OCI-LY7 (cell line): Measurements from ENCODE around the gene RAB6A. TPM values are rescaled to one million over a fixed set of nuclear protein-coding genes. Genes with fewer than 3 reads are reported as not detected.

Experiments used
- BruUV-seq: library from RNA; stranded (reverse); fragments of 400-500 nt; replicated peaks from 2 replicates; lab custom pipeline; 2021; lab: Mats Ljungman, UMichigan
- CTCF ChIA-PET: fragments of 300-600 bp; sonication (Branson Sonifier 250); formaldehyde crosslinking; loops from one replicate; lab custom pipeline; 2022; ENCODE audit warnings: antibody characterized with exemption; ENCODE audit not compliant: unreplicated experiment; lab: Charles Lee
- POLR2A ChIA-PET: fragments of 300-600 bp; sonication (Branson Sonifier 250); formaldehyde crosslinking; loops from one replicate; lab custom pipeline; 2022; ENCODE audit warnings: antibody characterized with exemption; lab: Charles Lee
- DNase-seq: peaks from one replicate; pipeline ENCODE4 v3.0.0-alpha.2; 2015; ENCODE audit warnings: low spot score
- H2AFZ ChIP-seq: fragments of 200-600 bp; sonication (generic), shearing (Covaris generic); 2 replicates; pipeline ENCODE4 v1.6.1; 2014; ENCODE audit warnings: mild to moderate bottlenecking, antibody characterized with exemption, low read length, moderate library complexity
- H3K27ac ChIP-seq: fragments of 200-600 bp; sonication (generic); 2 replicates; pipeline ENCODE4 v1.5.1; 2014; ENCODE audit warnings: mixed run types, low read depth, mild to moderate bottlenecking, moderate library complexity, low read length, inconsistent platforms; ENCODE audit not compliant: poor library complexity, severe bottlenecking
- H3K36me3 ChIP-seq: fragments of 200-600 bp; sonication (generic); 2 replicates; pipeline ENCODE4 v1.6.1; 2014; ENCODE audit warnings: mild to moderate bottlenecking, antibody characterized with exemption, low read length, moderate library complexity, mixed read lengths; ENCODE audit not compliant: insufficient read depth
- H3K4me1 ChIP-seq: fragments of 200-600 bp; sonication (generic); 2 replicates; pipeline ENCODE4 v1.5.1; 2014; ENCODE audit warnings: mild to moderate bottlenecking, low read length; ENCODE audit not compliant: insufficient read depth, poor library complexity, severe bottlenecking
- H3K4me2 ChIP-seq: fragments of 200-600 bp; sonication (generic); 2 replicates; pipeline ENCODE4 v1.6.1; 2014; ENCODE audit warnings: mild to moderate bottlenecking, low read length
- H3K4me3 ChIP-seq: fragments of 200-600 bp; sonication (generic); 2 replicates; pipeline ENCODE4 v1.5.1; 2014; ENCODE audit warnings: mild to moderate bottlenecking, low read depth, low read length; ENCODE audit not compliant: poor library complexity, severe bottlenecking
- H3K79me2 ChIP-seq: fragments of 200-600 bp; sonication (generic); 2 replicates; pipeline ENCODE4 v1.6.1; 2016; ENCODE audit warnings: low read depth, mild to moderate bottlenecking, low read length, moderate library complexity, mixed read lengths; ENCODE audit not compliant: insufficient read depth
- H3K9me2 ChIP-seq: fragments of 200-600 bp; sonication (generic); 2 replicates; pipeline ENCODE4 v1.6.1; 2016; ENCODE audit warnings: mild to moderate bottlenecking, low read length, mixed read lengths; ENCODE audit not compliant: insufficient read depth
- H3K9me3 ChIP-seq: fragments of 200-600 bp; sonication (generic); 2 replicates; pipeline ENCODE4 v1.6.1; 2014; ENCODE audit warnings: mild to moderate bottlenecking, mixed run types, low read length, mixed read lengths
- H4K20me1 ChIP-seq: fragments of 200-600 bp; sonication (generic); 2 replicates; pipeline ENCODE4 v1.6.1; 2014; ENCODE audit warnings: mild to moderate bottlenecking, antibody characterized with exemption, low read length, moderate library complexity, mixed read lengths; ENCODE audit not compliant: insufficient read depth
- EZH2phosphoT487 ChIP-seq: fragments of 200-600 bp; sonication (generic); IDR thresholded peaks from 2 replicates; pipeline ENCODE4 v1.6.1; 2018; ENCODE audit warnings: low read depth, borderline replicate concordance, mild to moderate bottlenecking, mixed run types, antibody characterized with exemption, low read length, moderate library complexity, mixed read lengths
- intact Hi-C: fragments of 100-400 bp; cut with micrococcal nuclease; formaldehyde crosslinking; loops from one replicate; pipeline ENCODE4 v1.10.0; 2022; ENCODE audit not compliant: unreplicated experiment
- total RNA-seq, 2 experiments: library from RNA; depleted of rRNA in 1 of 2; stranded (reverse); fragments of >200 nt in 1 of 2; shearing (Covaris generic) in 1 of 2; gene quantifications; 2 replicates each; pipeline ENCODE4 v1.2.3, GENCODE V29; 2014 to 2022
- TF ChIP-seq, protein P1 (sequence below): fragments of 200-600 bp; sonication (generic); conservative IDR thresholded peaks from 2 replicates; pipeline ENCODE4 v1.5.1; 2014; ENCODE audit warnings: mild to moderate bottlenecking, antibody characterized with exemption, low read length, moderate library complexity, mixed read lengths

The RAB6A gene
- total RNA-seq, 2 experiments from 2014 or later: 46.5 to 72.9 TPM

DNA sequence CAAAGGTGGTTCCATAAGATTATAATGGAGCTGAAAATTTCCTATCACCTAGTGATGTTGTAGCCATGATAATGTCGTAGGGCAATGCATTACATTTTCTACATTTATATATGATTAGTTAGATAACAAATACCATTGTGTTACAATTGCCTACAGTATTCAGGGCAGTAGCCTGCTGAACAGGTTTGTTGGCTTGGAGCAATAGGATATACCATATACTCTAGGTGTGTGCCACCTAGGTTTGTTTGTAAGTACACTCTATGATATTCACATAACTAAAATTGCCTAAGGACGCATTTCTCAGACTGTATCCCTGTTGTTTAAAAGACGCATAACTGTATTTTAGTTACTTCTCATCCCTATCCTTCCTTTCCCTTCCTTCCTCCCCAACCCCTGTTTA lies 100.9 kb downstream of the RAB6A start:
- DNase-seq: no peak
- ChIA-PET CTCF (interaction anchor here (0.7 to 1.4 kb wide), 3 partner anchors 34 to 257 kb away, joined by 3 read pairs; no protein-coding TSS in a partner anchor), POLR2A (interaction anchor here (1.0 kb wide), 1 partner anchor 180 kb away, joined by 3 read pairs; no protein-coding TSS in a partner anchor)
- Histone ChIP-seq H3K4me2 (no peak overlapping the region), H2AFZ (no peak overlapping the region), H3K4me3 (no peak overlapping the region), H3K79me2 (no peaks in the 10 kb centered on the region), H3K9me2 (no peaks in the 10 kb centered on the region), H3K9me3 (no peaks in the 10 kb centered on the region), H3K27ac (no peak overlapping the region), H3K4me1 (no peaks in the 10 kb centered on the region), H4K20me1 (no peaks in the 10 kb centered on the region), H3K36me3 (no peaks in the 10 kb centered on the region)
- TF ChIP-seq, protein P1, sequence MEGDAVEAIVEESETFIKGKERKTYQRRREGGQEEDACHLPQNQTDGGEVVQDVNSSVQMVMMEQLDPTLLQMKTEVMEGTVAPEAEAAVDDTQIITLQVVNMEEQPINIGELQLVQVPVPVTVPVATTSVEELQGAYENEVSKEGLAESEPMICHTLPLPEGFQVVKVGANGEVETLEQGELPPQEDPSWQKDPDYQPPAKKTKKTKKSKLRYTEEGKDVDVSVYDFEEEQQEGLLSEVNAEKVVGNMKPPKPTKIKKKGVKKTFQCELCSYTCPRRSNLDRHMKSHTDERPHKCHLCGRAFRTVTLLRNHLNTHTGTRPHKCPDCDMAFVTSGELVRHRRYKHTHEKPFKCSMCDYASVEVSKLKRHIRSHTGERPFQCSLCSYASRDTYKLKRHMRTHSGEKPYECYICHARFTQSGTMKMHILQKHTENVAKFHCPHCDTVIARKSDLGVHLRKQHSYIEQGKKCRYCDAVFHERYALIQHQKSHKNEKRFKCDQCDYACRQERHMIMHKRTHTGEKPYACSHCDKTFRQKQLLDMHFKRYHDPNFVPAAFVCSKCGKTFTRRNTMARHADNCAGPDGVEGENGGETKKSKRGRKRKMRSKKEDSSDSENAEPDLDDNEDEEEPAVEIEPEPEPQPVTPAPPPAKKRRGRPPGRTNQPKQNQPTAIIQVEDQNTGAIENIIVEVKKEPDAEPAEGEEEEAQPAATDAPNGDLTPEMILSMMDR: no peak
- no peak for TF ChIP-seq EZH2phosphoT487
- intact Hi-C loops: loop anchor here (2.0 to 5.0 kb wide), 2 partner anchors 243 to 257 kb away; no protein-coding TSS in a partner anchor
- no TSS peak for BruUV-seq

GRCh38 chr11:73656985-73657384 lies 103.9 kb downstream of the RAB6A start:
- TF ChIP-seq, protein P1: no peak
- no peak for TF ChIP-seq EZH2phosphoT487
- H3K4me3 ChIP-seq: no peak overlapping the region
- CTCF ChIA-PET: no interaction called here
- H3K4me2 ChIP-seq: no peak overlapping the region
- H3K4me1 ChIP-seq: no peaks in the 10 kb centered on the region
- no peaks in the 10 kb centered on the region for H3K9me2 ChIP-seq
- DNase-seq: no peak
- BruUV-seq: no TSS peak
- no peak overlapping the region for H2AFZ ChIP-seq
- no peaks in the 10 kb centered on the region for H3K79me2 ChIP-seq
- H3K9me3 ChIP-seq: no peaks in the 10 kb centered on the region
- H4K20me1 ChIP-seq: no peaks in the 10 kb centered on the region
- H3K27ac ChIP-seq: no peak overlapping the region
- intact Hi-C loops: no loop called here
- POLR2A ChIA-PET: no interaction called here
- no peaks in the 10 kb centered on the region for H3K36me3 ChIP-seq

GRCh38 chr11:73655686-73656085 lies 105.2 kb downstream of the RAB6A start:
- TF ChIP-seq, protein P1: no peak
- no peak for TF ChIP-seq EZH2phosphoT487
- no peaks in the 10 kb centered on the region for H3K36me3 ChIP-seq
- no peaks in the 10 kb centered on the region for H3K9me2 ChIP-seq
- ChIA-PET POLR2A (no interaction called here), CTCF (no interaction called here)
- no peaks in the 10 kb centered on the region for H3K4me1 ChIP-seq
- no peak overlapping the region for H3K4me2 ChIP-seq
- no peak overlapping the region for H3K27ac ChIP-seq
- no peaks in the 10 kb centered on the region for H4K20me1 ChIP-seq
- H3K9me3 ChIP-seq: no peaks in the 10 kb centered on the region
- no TSS peak for BruUV-seq
- no peak for DNase-seq
- H3K4me3 ChIP-seq: no peak overlapping the region
- H2AFZ ChIP-seq: no peak overlapping the region
- intact Hi-C loops: no loop called here
- no peaks in the 10 kb centered on the region for H3K79me2 ChIP-seq
